Fibroblast of villous mesenchyme (primary cell): ENCODE results near the gene B3GNT9. TPM values are rescaled to one million over a fixed set of nuclear protein-coding genes. Genes with fewer than 3 reads are reported as not detected.
A peak's percentile ranks its signal among the peaks of the same experiment; 100 is the strongest.

ENCODE experiments used
- DNase-seq: peaks from one replicate; pipeline ENCODE4 v3.0.0-alpha.2; 2010; ENCODE audit warnings: low read depth
- H3K4me3 ChIP-seq: 2 replicates; pipeline ENCODE4 v1.5.1; 2011; ENCODE audit warnings: low read depth, mild to moderate bottlenecking, low read length
- CTCF ChIP-seq: IDR thresholded peaks from 2 replicates; pipeline ENCODE4 v1.5.1; 2012; ENCODE audit warnings: low read depth, mild to moderate bottlenecking, low read length; ENCODE audit not compliant: insufficient read depth
- total RNA-seq: library from RNA; depleted of rRNA; stranded (reverse); fragments of >200 nt; gene quantifications from 2 replicates; pipeline ENCODE4 v1.2.3, GENCODE V29; 2012

Gene B3GNT9
- total RNA-seq, 1 donor, result 41.9 TPM

- no peak for DNase-seq
- TF ChIP-seq CTCF, result no peak
- peak overlapping the region; percentile 60 for H3K4me3 ChIP-seq
Observed at GRCh38 chr16:67174706-67175231, 24.0 kb upstream of the B3GNT9 start.

DNA sequence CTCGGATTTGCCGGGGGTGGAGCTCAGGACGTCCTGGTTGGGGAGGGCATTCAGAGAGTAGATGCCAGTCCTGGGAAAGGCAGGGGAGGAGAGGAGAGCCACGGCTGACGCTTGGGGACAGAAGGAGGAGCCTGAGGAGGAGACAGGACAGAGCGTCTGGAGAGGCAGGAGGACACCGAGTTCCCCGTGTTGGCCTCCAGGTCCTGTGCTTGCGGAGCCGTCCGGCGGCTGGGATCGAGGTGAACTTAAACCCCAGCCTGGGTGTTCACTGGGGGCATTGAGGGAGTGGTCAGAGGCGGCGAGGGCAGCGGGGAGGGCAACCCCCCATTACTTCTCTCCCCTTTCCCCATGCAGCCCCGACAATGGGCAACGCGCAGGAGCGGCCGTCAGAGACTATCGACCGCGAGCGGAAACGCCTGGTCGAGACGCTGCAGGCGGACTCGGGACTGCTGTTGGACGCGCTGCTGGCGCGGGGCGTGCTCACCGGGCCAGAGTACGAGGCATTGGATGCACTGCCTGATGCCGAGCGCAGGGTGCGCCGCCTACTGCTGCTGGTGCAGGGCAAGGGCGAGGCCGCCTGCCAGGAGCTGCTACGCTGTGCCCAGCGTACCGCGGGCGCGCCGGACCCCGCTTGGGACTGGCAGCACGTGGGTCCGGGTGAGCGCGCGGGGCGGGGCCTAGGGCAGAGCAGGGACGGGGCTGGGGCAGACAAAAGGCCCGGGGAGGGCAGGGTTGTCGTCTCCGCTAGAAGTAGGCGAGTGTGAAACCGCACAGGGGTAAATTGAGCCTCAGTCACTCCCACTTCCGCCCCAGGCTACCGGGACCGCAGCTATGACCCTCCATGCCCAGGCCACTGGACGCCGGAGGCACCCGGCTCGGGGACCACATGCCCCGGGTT is 23.3 kb upstream of the B3GNT9 start:
- TF ChIP-seq CTCF, result peak; percentile 29
- peak; percentile 86 for DNase-seq
- peak overlapping the region; percentile 60 for H3K4me3 ChIP-seq

- peak overlapping the region; percentile 60 for H3K4me3 ChIP-seq
- no peak for TF ChIP-seq CTCF
- DNase-seq, result no peak
Observed at GRCh38 chr16:67173323-67173722, 22.5 kb upstream of the B3GNT9 start.

- no peak for TF ChIP-seq CTCF
- H3K4me3 ChIP-seq, result peak overlapping the region; percentile 57
- no peak for DNase-seq
Observed at GRCh38 chr16:67170949-67171649, 20.3 kb upstream of the B3GNT9 start.

DNA sequence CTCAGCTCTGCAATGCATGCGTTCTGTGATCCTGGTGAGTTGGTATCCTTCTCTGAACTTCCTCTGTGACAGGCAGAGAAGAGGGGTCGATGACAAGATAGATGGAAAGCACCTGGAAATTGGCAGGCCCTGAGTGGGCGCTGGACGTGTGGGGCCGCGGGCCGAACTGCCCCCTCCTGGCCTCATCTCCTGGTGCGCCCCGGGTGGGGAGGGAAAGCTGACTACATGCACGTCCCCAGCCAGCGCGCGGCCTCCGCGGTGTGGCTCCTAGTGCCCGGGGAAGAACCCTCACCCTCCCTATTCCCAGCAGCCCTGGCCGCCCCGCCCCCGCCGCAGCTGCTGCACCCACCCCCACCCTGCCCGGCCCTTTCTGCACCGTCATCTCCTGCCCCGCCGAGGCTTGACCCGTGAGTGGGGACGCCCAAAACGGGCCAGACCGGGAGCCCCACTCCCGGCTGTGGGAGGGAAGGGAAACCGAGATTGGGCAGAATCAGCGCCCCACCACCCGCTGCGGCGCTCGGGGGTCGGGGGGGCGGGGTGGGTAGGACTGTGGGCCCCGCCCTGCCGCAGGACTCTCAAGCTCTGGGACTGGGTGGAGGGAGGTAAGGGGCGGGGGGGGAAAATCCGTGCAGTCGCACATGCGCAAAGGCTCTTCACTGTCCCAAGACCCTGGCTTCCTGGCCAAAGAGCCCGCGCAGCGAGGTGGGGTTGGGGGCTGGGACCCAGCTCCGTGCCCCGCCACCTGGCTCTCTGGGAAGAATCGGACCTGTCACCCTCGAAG is 19.6 kb upstream of the B3GNT9 start, which contains the start of gene NOL3:
NOL3 (plus strand) TSS at position 371 of the 781 bp plus-strand sequence.
- peak; percentile 94 for DNase-seq
- peak within 1 kb of the TSS; percentile 57 for H3K4me3 ChIP-seq
- no peak for TF ChIP-seq CTCF

DNA sequence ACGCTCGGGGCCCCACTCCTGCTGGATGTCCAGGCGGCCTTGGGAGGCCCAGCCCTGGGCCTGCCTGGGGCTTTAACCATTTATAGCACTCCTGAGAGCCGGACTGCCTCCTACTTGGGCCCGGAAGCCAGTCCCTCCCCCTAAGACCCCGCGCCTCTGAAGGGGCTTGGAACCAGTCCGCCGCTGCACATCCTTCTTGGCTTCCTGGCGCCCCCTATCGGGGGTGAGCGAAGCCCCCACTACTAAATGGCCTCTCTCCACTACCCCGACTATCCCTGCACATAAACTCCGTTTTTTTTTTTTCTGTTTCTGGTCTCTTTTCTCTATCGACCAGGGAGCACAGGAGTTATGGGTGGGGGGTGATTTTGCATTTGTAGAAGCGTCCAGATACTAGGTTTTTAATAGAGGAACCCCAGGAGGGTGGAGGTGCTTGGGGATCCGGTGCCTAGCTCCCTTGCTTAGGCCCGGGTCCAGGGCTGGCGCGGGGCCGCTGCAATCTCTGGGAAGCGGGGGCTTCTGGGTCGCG is 18.9 kb upstream of the B3GNT9 start:
- DNase-seq, result peak; percentile 43
- peak; percentile 76 for TF ChIP-seq CTCF
- peak overlapping the region; percentile 57 for H3K4me3 ChIP-seq
